Aorta (tissue), 5 donors: ENCODE measurements around the gene CHSY1. TPM values are rescaled to one million over a fixed set of nuclear protein-coding genes. Genes with fewer than 3 reads are reported as not detected.

Source experiments
- ATAC-seq: fragments of 200-7000 bp; cut with Tn5 transposase; one replicate; pipeline ENCODE4 v1.9.1; 2022; ENCODE audit warnings: moderate library complexity; ENCODE audit not compliant: low FRiP score
- DNase-seq, 2 donors: peaks; one replicate each; pipeline ENCODE4 v3.0.0-alpha.2; 2020
- H3K27ac ChIP-seq, 2 donors: one replicate each; pipeline ENCODE4 v1.5.1; 2013; ENCODE audit warnings: low read length in 2 of 2, mild to moderate bottlenecking in 2 of 2, moderate library complexity in 2 of 2, control low read depth in 1 of 2, inconsistent platforms in 1 of 2, low read depth in 1 of 2
- H3K27me3 ChIP-seq, 2 donors: one replicate each; pipeline ENCODE4 v1.6.1; 2013; ENCODE audit warnings: control low read depth in 1 of 2, low read length in 1 of 2, mild to moderate bottlenecking in 1 of 2, moderate library complexity in 1 of 2; ENCODE audit not compliant: insufficient read depth in 2 of 2, control insufficient read depth in 1 of 2
- H3K36me3 ChIP-seq, 2 donors: one replicate each; pipeline ENCODE4 v1.6.1; 2013; ENCODE audit warnings: control low read depth in 1 of 2, low read length in 1 of 2, mild to moderate bottlenecking in 1 of 2; ENCODE audit not compliant: insufficient read depth in 2 of 2, control insufficient read depth in 1 of 2
- H3K4me1 ChIP-seq, 2 donors: one replicate each; pipeline ENCODE4 v1.6.1; 2013; ENCODE audit warnings: low read length in 2 of 2, control low read depth in 1 of 2, mild to moderate bottlenecking in 1 of 2, moderate library complexity in 1 of 2; ENCODE audit not compliant: insufficient read depth in 2 of 2, control insufficient read depth in 1 of 2
- H3K4me3 ChIP-seq, 2 donors: one replicate each; pipeline ENCODE4 v1.5.1; 2013; ENCODE audit warnings: low read length in 2 of 2, control low read depth in 1 of 2, mild to moderate bottlenecking in 1 of 2
- H3K9me3 ChIP-seq: one replicate; pipeline ENCODE4 v1.6.1; 2013; ENCODE audit warnings: mild to moderate bottlenecking, low read length; ENCODE audit not compliant: control insufficient read depth
- WGBS, 2 donors: extraction: QIAGEN DNeasy Blood & Tissue Kit; methylation state at CpG; one replicate each; pipeline ENCODE4 v1.1.7; 2013; 5-methylcytosine and 5-hydroxymethylcytosine counted together
- intact Hi-C, 2 donors: fragments of 100-400 bp; cut with DNase I; formaldehyde crosslinking; loops; one replicate each; pipeline versions ENCODE4 v1.14.2 to v1.15.0; 2022
- polyA plus RNA-seq, 2 donors: library from polyadenylated mRNA; stranded (reverse); fragments of 200-250 nt; gene quantifications; one replicate each; pipeline ENCODE4 v1.2.3, GENCODE V29; 2013
- total RNA-seq, 2 donors: library from RNA; stranded (reverse); fragmentation: NEBNext Ultra II Directional; extraction: Animal tissue kit (Norgen Biotek cat#: 25700); gene quantifications; one replicate each; pipeline ENCODE4 v1.2.1, GENCODE V29; 2021
- donor health status: healthy with polysubstance abuse.
- donor health status: Bipolar disorder and iron deficiency.
- donor health status: DM: no; HTN: no; CAD: no.
- donor health status: DM: no; HTN: no; CAD: no.
- donor health status: DM: yes; HTN: yes; CAD: no.

CHSY1 gene
- total and polyA plus RNA-seq, 4 donors: 10.8 to 78.4 (median 49.8) TPM

DNA sequence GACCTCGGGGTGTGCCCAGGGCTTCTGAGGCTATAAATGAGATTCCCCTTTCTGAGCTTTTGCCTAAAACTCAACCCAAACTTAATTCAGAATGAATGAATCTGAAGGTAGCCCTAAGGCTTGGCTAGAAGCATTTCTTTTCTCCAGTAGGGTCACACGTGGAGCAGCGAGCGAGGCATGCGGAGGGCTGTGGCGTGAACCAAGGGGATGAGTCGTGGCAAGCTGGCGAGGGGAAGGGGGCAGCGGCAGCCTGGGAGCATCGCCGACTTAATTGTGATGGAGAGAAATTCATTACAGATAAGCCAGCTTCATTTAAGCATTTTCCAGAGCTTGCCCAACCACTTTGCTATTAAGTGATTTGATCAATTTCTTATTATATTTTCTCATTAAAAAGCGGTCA, 79.9 kb downstream of the CHSY1 start:
- intact Hi-C loops: loop anchor here in 1 of 2 donors (2.0 kb wide), 1 partner anchor 79 kb away; no protein-coding TSS in a partner anchor
- Histone ChIP-seq H3K4me1 (peaks cover 3 to 4% of the 10 kb centered on the region in 2 donors), H3K9me3 (no peaks in the 10 kb centered on the region), H3K27me3 (no peaks in the 10 kb centered on the region), H3K36me3 (no peaks in the 10 kb centered on the region), H3K27ac (no peak overlapping the region), H3K4me3 (no peak overlapping the region)
- ATAC-seq (no peak), DNase-seq (no peak)
- WGBS, 2 donors: 88% methylated on average over 12 of the region's 12 CpGs

DNA sequence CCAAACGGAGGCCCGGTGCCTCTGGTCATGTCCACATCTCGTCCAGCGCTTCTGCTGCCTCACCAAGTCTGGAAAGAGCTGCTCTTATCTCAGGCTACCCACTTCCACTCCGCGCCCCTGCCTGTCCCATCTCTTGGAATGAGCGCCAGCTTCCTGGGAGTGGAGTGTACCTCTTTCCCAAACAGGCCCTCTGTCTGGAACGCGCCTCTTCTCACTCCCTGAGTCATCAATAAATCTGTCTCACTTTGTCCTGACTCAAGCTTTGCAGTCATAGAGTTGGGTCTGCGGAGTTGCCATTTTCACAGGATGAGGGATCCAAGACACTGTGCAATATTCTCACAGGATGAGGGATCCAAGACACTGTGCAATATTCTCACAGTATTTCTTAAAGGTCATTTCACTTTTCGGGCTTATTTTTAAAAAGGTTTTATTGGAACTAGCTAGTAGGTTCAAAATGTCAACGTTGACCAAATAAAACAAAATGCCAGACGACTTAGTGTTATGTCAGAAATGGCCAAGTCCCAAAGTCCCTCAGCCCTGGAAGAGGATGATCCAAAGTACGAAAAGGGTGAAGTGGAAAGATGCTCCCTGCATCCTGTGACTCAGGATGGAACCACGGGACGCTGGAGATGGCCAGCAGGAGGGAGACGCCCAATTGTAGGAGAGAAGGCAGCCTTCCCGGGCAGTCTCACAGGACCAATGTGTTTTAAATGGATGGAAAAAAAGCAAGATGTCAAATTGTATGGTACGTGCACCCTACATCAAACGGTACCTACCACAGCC, 81.1 kb downstream of the CHSY1 start:
- intact Hi-C loops: no loop called here
- Histone ChIP-seq H3K4me1 (peaks cover 3 to 4% of the 10 kb centered on the region in 2 donors), H3K36me3 (no peaks in the 10 kb centered on the region), H3K27ac (peak overlapping the region; percentile 1 to 20), H3K9me3 (no peaks in the 10 kb centered on the region), H3K4me3 (no peak overlapping the region), H3K27me3 (no peaks in the 10 kb centered on the region)
- DNase-seq (peak; percentile 81 to 85), ATAC-seq (peak; percentile 57)
- WGBS, 2 donors: 24 to 35% methylated on average over 20 of the region's 20 CpGs

DNA sequence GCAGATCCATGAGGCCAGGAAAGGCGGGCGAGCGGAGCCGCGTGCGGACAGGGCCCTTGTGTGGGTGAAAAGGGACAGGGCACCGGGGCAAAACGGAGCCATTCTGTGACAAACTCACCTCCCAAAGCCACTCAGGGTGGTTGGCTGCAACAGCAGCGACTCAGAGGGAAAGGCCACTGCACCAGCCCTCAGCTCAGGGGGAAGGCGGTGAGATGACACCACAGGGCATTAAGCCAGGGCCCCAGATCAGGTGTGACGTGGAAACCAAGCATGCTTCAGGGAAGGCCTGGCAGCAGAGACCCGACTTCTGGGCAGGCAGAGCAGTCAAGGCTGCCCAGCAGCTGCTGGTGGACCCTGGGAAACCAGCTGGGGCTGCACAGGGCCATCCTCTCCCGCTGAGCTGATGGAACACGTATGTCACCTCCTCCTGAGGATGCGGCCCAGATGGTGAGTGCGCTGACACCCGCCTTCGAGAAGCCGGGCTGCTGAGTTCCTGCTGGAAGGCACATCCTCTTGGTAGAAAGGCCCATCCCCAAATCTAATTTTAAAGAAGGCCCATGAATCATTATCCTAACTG, 82.3 kb downstream of the CHSY1 start:
- peak overlapping the region; percentile 18 to 86 for H3K27ac ChIP-seq
- H3K9me3 ChIP-seq: no peaks in the 10 kb centered on the region
- H3K4me1 ChIP-seq: peaks cover 3 to 4% of the 10 kb centered on the region in 2 donors
- ATAC-seq (no peak), DNase-seq (peak; percentile 50 to 78)
- intact Hi-C loops: loop anchor here in 1 of 2 donors (5.0 kb wide), 2 partner anchors 42 to 83 kb away; partner anchors contain the start of gene CHSY1
- no peaks in the 10 kb centered on the region for H3K27me3 ChIP-seq
- 81 to 87% methylated on average over 19 of the region's 19 CpGs for WGBS, 2 donors
- no peak overlapping the region for H3K4me3 ChIP-seq
- H3K36me3 ChIP-seq: no peaks in the 10 kb centered on the region

DNA sequence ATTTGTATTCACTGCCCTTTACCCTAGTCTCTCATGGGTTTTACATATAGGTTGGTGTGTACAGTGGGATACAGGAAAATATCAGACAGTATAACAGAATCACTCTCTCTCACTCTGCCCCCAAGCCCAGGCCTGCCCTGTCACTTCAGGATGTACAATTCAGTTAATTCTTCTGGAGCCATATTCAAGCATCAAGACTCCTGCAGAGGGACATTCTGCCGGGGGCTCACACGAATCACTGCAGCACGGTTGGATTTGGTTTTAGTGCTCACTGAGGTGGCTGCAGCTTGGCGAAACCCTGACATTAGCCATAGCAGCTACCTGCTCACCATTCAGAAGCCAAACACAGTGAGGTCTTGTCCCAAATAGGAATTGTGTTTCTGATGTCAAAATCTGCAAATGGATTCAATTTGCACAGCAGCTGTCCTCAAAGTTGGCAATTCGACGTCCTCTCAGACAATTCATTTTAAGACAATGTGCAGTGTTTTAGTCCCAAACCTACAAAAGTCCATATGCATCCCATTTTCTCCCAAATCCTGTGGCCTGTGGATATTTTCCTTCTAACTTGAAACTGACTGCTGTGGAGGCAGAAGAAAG, 82.9 kb downstream of the CHSY1 start:
- Histone ChIP-seq H3K4me1 (peaks cover 3 to 4% of the 10 kb centered on the region in 2 donors), H3K36me3 (no peaks in the 10 kb centered on the region), H3K27ac (peak overlapping the region; percentile 47 to 86), H3K4me3 (no peak overlapping the region), H3K27me3 (no peaks in the 10 kb centered on the region), H3K9me3 (no peaks in the 10 kb centered on the region)
- intact Hi-C loops: loop anchor here in 1 of 2 donors (5.0 kb wide), 2 partner anchors 42 to 83 kb away; partner anchors contain the start of gene CHSY1
- 83 to 89% methylated on average over 6 of the region's 6 CpGs for WGBS, 2 donors
- ATAC-seq: no peak
- DNase-seq: no peak

DNA sequence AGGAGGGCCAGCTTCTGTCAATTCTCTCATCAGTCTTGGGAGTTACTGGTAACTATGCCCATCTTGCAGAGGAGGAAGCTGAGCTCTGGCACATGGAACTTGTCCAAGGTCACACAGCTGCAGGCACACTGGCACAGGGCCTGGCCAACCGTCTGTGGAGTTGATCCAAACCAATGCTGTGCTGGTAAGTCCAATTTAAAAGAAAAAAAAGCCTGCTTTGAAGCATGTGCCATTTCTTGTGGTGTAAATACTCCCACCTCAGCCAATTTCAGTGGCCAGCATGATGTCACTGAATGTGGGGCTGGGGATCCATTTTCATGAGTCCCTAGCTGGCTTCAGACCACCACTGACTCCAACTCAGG, 83.4 kb downstream of the CHSY1 start:
- H3K4me1 ChIP-seq: peaks cover 3 to 4% of the 10 kb centered on the region in 2 donors
- peak overlapping the region; percentile 47 to 86 for H3K27ac ChIP-seq
- intact Hi-C loops: loop anchor here in 1 of 2 donors (5.0 kb wide), 2 partner anchors 41 to 84 kb away; partner anchors contain the start of gene CHSY1
- H3K9me3 ChIP-seq: no peaks in the 10 kb centered on the region
- WGBS, 2 donors: 0 to 4% methylated on average over 1 of the region's 1 CpG
- DNase-seq (peak; percentile 81 to 90), ATAC-seq (no peak)
- no peak overlapping the region for H3K4me3 ChIP-seq
- H3K36me3 ChIP-seq: no peaks in the 10 kb centered on the region
- no peaks in the 10 kb centered on the region for H3K27me3 ChIP-seq

DNA sequence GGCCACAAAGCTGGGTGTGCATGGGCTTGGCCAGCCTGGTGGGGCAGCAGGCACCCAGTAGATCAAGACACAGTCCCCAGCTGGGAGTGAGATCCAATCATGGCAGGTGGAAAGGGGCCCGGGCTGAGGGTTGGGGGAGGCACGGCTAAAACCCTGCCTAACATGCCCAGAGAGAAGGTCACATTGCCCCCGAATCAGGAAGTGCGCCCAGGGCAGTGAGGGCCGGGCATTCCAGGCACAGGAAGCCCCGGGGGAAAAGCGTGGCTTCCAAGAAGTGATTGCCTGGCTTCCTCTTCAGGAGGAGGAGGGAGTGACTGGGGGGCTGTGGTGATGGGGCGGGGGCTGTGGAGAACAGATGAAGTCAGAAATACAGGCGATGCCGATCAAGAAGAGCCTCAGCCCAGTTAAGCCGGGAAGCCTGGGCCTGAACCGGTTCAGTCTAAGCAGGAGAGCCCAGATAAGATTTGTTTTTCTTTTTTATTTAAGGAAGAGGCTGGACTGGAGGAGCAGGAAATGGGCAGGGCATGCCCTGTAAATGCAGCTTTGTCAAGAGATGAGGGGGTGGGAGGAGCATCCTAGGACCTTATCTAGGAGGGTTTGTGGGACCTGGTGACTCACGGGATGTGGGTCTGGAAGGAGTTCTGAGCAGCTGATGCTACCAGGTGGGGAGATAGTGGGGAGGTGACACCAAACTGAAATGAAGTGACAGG, 83.9 kb downstream of the CHSY1 start:
- Histone ChIP-seq H3K9me3 (no peaks in the 10 kb centered on the region), H3K4me3 (no peak overlapping the region), H3K36me3 (no peaks in the 10 kb centered on the region), H3K4me1 (peaks cover 3 to 4% of the 10 kb centered on the region in 2 donors), H3K27me3 (no peaks in the 10 kb centered on the region), H3K27ac (peak overlapping the region; percentile 47 to 86)
- intact Hi-C loops: loop anchor here (1.0 to 5.0 kb wide), 3 partner anchors 40 to 84 kb away; partner anchors contain the start of gene CHSY1 (in 1 of the 2)
- DNase-seq: peak; percentile 93 to 94
- 3 to 4% methylated on average over 13 of the region's 13 CpGs for WGBS, 2 donors
- peak; percentile 84 for ATAC-seq

DNA sequence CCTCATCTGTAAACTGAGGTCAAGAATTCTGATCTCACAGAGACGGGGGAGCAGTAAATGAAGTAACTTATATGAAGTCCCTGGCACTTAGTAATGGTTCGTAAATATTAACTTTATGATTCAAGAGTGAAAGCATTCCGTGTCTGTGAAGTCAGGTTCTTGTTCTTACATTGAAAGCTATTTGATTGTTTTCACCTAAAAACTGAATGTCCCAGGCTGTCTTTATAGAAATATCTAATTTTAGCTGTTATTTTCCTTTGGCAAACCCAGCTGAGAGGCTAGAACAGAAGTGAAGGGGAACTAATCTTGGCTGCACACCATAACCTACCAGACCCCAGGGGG, 84.5 kb downstream of the CHSY1 start:
- Histone ChIP-seq H3K27me3 (no peaks in the 10 kb centered on the region), H3K9me3 (no peaks in the 10 kb centered on the region), H3K36me3 (no peaks in the 10 kb centered on the region), H3K4me3 (no peak overlapping the region), H3K27ac (peak overlapping the region; percentile 86 to 93), H3K4me1 (peaks cover 3 to 4% of the 10 kb centered on the region in 2 donors)
- intact Hi-C loops: loop anchor here (1.0 to 5.0 kb wide), 3 partner anchors 39 to 85 kb away; partner anchors contain the start of gene CHSY1 (in 1 of the 2)
- ATAC-seq (no peak), DNase-seq (no peak)
- 1 to 7% methylated on average over 3 of the region's 3 CpGs for WGBS, 2 donors

DNA sequence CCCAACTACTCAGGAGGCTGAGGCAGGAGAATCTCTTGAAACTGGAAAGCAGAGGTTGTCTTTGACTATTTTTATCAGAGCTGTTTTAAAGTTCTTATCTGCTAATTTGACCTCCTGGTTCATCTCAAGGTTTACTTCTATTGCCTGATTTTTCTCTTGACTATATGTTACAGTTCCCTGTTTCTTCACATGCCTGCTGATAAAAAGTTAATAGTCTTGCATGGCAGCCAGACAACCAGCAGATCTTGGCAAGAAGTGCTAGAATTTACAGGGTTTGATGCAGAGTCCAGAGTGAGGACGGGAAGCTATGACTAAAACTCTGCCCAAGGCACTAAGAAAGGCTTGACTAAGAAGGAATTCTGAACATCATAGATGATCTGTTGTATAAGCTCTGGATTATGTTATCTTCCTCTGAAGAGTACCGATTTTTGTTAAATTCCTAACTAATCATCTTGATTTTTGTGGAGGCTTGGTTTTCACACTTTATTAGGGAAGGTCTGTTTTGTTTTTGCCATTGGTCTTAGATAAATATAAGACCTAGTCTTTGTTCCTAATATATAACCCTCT, 85.9 kb downstream of the CHSY1 start:
- ATAC-seq (no peak), DNase-seq (no peak)
- H3K9me3 ChIP-seq: no peaks in the 10 kb centered on the region
- peaks cover 3 to 4% of the 10 kb centered on the region in 2 donors for H3K4me1 ChIP-seq
- H3K27ac ChIP-seq: peak overlapping the region in 1 of 2 donors; percentile 34
- intact Hi-C loops: loop anchor here in 1 of 2 donors (5.0 kb wide), 2 partner anchors 39 to 86 kb away; partner anchors contain the start of gene CHSY1
- WGBS, 2 donors: 56 to 88% methylated on average over 2 of the region's 2 CpGs
- H3K27me3 ChIP-seq: no peaks in the 10 kb centered on the region
- no peaks in the 10 kb centered on the region for H3K36me3 ChIP-seq
- H3K4me3 ChIP-seq: no peak overlapping the region
